ENCODE results near the gene CPEB2.

Gene CPEB2

DNA sequence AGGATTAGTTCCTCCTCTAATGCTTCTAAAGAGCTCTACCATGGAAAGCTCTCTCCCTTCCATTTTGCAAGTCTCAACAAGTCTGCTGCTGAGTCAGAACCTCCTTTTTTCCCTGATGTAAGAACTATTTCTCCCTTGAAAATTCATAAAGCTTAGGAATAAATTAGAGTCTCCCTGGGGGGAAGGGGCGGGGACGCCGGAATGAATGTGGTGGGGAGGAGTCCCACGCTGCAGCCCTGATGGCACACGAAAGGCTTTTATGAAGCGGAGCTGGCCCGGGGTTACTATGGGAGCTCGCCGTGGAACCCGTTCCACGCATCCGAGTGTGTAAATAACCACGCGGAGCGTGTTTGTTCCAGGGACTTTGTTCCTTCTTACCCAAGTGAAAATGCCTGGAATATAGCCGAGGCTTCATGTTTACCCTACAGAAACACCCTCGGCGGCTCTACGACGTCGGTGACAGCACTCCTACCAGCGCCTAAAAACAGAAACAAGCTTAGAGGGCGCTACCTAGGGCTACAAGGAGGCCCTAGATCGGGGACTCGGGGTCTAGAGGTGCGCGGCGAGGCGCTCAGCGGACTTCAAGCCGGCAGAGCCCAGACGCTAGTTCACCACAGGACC lies 923 bp upstream of the CPEB2 start:
- no peak for TF ChIP-seq TCF4 (CRISPR knock-in tag; IDR thresholded peaks at IDR 0.05; ENCODE audit: borderline replicate concordance)
- TF ChIP-seq ZNF8 (CRISPR knock-in tag; IDR thresholded peaks at IDR 0.05), result no peak
- TF ChIP-seq ZFP3 (CRISPR knock-in tag; IDR thresholded peaks at IDR 0.05), result peak; percentile 52; the same call in 1 of the 2 replicates
- ATAC-seq, result peak; percentile 58

- ATAC-seq, result peak; percentile 40
- TF ChIP-seq ZNF70 (CRISPR knock-in tag; IDR thresholded peaks at IDR 0.05), result no peak
- TF ChIP-seq TOX (CRISPR knock-in tag; IDR thresholded peaks at IDR 0.05; ENCODE audit: borderline replicate concordance), result no peak
- TF ChIP-seq ZFP30 (CRISPR knock-in tag; IDR thresholded peaks at IDR 0.05), result no peak
- no peak for TF ChIP-seq CSDC2 (CRISPR knock-in tag; IDR thresholded peaks at IDR 0.05)
- no peak for TF ChIP-seq ZNF565 (CRISPR knock-in tag; conservative IDR thresholded peaks at IDR 0.05; ENCODE audit: low read depth)
- no peak for TF ChIP-seq RARB (CRISPR knock-in tag; IDR thresholded peaks at IDR 0.05)
- TF ChIP-seq ESRRG (CRISPR knock-in tag; IDR thresholded peaks at IDR 0.05), result no peak
- no peak for TF ChIP-seq SNAI2 (CRISPR knock-in tag; IDR thresholded peaks at IDR 0.05)
- TF ChIP-seq TCF4 (CRISPR knock-in tag; IDR thresholded peaks at IDR 0.05; ENCODE audit: borderline replicate concordance), result no peak
- TF ChIP-seq ISL1 (CRISPR knock-in tag; IDR thresholded peaks at IDR 0.05), result no peak
- TF ChIP-seq, protein P1, sequence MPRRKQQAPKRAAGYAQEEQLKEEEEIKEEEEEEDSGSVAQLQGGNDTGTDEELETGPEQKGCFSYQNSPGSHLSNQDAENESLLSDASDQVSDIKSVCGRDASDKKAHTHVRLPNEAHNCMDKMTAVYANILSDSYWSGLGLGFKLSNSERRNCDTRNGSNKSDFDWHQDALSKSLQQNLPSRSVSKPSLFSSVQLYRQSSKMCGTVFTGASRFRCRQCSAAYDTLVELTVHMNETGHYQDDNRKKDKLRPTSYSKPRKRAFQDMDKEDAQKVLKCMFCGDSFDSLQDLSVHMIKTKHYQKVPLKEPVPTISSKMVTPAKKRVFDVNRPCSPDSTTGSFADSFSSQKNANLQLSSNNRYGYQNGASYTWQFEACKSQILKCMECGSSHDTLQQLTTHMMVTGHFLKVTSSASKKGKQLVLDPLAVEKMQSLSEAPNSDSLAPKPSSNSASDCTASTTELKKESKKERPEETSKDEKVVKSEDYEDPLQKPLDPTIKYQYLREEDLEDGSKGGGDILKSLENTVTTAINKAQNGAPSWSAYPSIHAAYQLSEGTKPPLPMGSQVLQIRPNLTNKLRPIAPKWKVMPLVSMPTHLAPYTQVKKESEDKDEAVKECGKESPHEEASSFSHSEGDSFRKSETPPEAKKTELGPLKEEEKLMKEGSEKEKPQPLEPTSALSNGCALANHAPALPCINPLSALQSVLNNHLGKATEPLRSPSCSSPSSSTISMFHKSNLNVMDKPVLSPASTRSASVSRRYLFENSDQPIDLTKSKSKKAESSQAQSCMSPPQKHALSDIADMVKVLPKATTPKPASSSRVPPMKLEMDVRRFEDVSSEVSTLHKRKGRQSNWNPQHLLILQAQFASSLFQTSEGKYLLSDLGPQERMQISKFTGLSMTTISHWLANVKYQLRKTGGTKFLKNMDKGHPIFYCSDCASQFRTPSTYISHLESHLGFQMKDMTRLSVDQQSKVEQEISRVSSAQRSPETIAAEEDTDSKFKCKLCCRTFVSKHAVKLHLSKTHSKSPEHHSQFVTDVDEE (CRISPR knock-in tag; IDR thresholded peaks at IDR 0.05), result no peak
- TF ChIP-seq OSR1 (CRISPR knock-in tag; IDR thresholded peaks at IDR 0.05), result no peak
- TF ChIP-seq, protein P2, sequence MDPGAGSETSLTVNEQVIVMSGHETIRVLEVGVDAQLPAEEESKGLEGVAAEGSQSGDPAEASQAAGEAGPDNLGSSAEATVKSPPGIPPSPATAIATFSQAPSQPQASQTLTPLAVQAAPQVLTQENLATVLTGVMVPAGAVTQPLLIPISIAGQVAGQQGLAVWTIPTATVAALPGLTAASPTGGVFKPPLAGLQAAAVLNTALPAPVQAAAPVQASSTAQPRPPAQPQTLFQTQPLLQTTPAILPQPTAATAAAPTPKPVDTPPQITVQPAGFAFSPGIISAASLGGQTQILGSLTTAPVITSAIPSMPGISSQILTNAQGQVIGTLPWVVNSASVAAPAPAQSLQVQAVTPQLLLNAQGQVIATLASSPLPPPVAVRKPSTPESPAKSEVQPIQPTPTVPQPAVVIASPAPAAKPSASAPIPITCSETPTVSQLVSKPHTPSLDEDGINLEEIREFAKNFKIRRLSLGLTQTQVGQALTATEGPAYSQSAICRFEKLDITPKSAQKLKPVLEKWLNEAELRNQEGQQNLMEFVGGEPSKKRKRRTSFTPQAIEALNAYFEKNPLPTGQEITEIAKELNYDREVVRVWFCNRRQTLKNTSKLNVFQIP (CRISPR knock-in tag; IDR thresholded peaks at IDR 0.05; ENCODE audit: borderline replicate concordance, low read depth), result no peak
- no peak for TF ChIP-seq PPARA (CRISPR knock-in tag; IDR thresholded peaks at IDR 0.05; ENCODE audit: borderline replicate concordance)
- no peak for TF ChIP-seq CREB5 (CRISPR knock-in tag; IDR thresholded peaks at IDR 0.05; ENCODE audit: low read depth)
- TF ChIP-seq ARNTL (CRISPR knock-in tag; IDR thresholded peaks at IDR 0.05; ENCODE audit: borderline replicate concordance, low read depth), result no peak
- TF ChIP-seq, protein P3, sequence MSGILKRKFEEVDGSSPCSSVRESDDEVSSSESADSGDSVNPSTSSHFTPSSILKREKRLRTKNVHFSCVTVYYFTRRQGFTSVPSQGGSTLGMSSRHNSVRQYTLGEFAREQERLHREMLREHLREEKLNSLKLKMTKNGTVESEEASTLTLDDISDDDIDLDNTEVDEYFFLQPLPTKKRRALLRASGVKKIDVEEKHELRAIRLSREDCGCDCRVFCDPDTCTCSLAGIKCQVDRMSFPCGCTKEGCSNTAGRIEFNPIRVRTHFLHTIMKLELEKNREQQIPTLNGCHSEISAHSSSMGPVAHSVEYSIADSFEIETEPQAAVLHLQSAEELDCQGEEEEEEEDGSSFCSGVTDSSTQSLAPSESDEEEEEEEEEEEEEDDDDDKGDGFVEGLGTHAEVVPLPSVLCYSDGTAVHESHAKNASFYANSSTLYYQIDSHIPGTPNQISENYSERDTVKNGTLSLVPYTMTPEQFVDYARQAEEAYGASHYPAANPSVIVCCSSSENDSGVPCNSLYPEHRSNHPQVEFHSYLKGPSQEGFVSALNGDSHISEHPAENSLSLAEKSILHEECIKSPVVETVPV (CRISPR knock-in tag; IDR thresholded peaks at IDR 0.05), result no peak
- no peak for TF ChIP-seq ZNF8 (CRISPR knock-in tag; IDR thresholded peaks at IDR 0.05)
These were observed 549 bp downstream of the CPEB2 start for GRCh38 chr4:15002659-15003400.

GRCh38 chr4:15003401-15003890 lies 1.2 kb downstream of the CPEB2 start:
- TF ChIP-seq ARNTL (CRISPR knock-in tag; IDR thresholded peaks at IDR 0.05; ENCODE audit: borderline replicate concordance, low read depth), result no peak
- TF ChIP-seq TOX (CRISPR knock-in tag; IDR thresholded peaks at IDR 0.05; ENCODE audit: borderline replicate concordance), result no peak
- TF ChIP-seq, protein P2 (CRISPR knock-in tag; IDR thresholded peaks at IDR 0.05; ENCODE audit: borderline replicate concordance, low read depth), result no peak
- no peak for TF ChIP-seq PPARA (CRISPR knock-in tag; IDR thresholded peaks at IDR 0.05; ENCODE audit: borderline replicate concordance)
- no peak for TF ChIP-seq ZNF565 (CRISPR knock-in tag; conservative IDR thresholded peaks at IDR 0.05; ENCODE audit: low read depth)
- no peak for TF ChIP-seq SNAI2 (CRISPR knock-in tag; IDR thresholded peaks at IDR 0.05)
- TF ChIP-seq OSR1 (CRISPR knock-in tag; IDR thresholded peaks at IDR 0.05), result no peak
- no peak for TF ChIP-seq ZNF70 (CRISPR knock-in tag; IDR thresholded peaks at IDR 0.05)
- no peak for TF ChIP-seq ESRRG (CRISPR knock-in tag; IDR thresholded peaks at IDR 0.05)
- TF ChIP-seq, protein P4, sequence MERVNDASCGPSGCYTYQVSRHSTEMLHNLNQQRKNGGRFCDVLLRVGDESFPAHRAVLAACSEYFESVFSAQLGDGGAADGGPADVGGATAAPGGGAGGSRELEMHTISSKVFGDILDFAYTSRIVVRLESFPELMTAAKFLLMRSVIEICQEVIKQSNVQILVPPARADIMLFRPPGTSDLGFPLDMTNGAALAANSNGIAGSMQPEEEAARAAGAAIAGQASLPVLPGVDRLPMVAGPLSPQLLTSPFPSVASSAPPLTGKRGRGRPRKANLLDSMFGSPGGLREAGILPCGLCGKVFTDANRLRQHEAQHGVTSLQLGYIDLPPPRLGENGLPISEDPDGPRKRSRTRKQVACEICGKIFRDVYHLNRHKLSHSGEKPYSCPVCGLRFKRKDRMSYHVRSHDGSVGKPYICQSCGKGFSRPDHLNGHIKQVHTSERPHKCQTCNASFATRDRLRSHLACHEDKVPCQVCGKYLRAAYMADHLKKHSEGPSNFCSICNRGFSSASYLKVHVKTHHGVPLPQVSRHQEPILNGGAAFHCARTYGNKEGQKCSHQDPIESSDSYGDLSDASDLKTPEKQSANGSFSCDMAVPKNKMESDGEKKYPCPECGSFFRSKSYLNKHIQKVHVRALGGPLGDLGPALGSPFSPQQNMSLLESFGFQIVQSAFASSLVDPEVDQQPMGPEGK (CRISPR knock-in tag; IDR thresholded peaks at IDR 0.05; ENCODE audit: borderline replicate concordance), result no peak
- TF ChIP-seq, protein P3 (CRISPR knock-in tag; IDR thresholded peaks at IDR 0.05), result no peak
- no peak for TF ChIP-seq ZC3H10 (CRISPR knock-in tag; IDR thresholded peaks at IDR 0.05)
- no peak for TF ChIP-seq ZFP30 (CRISPR knock-in tag; IDR thresholded peaks at IDR 0.05)
- no peak for TF ChIP-seq ISL1 (CRISPR knock-in tag; IDR thresholded peaks at IDR 0.05)
- no peak for TF ChIP-seq TCF4 (CRISPR knock-in tag; IDR thresholded peaks at IDR 0.05; ENCODE audit: borderline replicate concordance)

More at GRCh38 chr4:15003401-15003890, 1.2 kb downstream of the CPEB2 start:
- ATAC-seq, result no peak

Data from SK-N-SH treated with all-trans-retinoic acid at 6 μM for 48 hours (cell line).